ENCODE data around the gene CNIH3.

DNA sequence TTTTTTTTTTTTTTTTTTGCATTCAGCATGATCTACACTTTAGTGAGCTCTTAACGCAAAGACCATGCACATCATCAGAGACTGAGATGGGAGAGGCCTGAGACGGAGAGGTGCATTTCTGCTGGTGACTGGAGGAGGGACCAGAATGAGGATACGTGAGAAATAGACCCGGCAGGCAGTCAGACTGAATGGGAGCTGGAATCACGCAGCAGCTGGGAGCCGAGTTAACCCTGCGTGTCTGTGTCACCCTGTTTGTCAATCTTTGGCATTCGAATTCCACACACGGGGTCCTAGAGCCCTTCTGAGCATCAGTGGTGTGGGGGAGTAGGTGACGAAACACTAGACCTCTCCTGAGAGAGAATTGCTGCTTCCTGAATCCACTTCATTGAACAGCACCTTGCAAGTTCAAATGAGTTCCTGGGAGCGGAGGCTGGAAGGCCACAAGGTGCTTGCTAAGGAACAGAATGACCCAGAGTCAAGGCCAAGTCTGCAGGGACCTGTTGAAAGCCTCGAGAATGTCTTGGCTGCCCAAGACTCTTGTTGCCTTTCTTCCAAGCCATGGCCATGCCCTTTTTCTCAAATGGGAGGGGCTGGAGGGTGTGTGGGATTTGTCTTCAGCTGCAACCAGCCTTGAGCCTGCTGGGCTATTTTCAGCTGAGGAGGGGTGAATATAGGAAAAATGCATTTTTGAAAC lies 123.3 kb downstream of the CNIH3 start:
- TF ChIP-seq POLR2AphosphoS5 (IDR thresholded peaks at IDR 0.05; ENCODE audit: insufficient read depth, low read depth, low read length), result no peak
- TF ChIP-seq, protein P1, sequence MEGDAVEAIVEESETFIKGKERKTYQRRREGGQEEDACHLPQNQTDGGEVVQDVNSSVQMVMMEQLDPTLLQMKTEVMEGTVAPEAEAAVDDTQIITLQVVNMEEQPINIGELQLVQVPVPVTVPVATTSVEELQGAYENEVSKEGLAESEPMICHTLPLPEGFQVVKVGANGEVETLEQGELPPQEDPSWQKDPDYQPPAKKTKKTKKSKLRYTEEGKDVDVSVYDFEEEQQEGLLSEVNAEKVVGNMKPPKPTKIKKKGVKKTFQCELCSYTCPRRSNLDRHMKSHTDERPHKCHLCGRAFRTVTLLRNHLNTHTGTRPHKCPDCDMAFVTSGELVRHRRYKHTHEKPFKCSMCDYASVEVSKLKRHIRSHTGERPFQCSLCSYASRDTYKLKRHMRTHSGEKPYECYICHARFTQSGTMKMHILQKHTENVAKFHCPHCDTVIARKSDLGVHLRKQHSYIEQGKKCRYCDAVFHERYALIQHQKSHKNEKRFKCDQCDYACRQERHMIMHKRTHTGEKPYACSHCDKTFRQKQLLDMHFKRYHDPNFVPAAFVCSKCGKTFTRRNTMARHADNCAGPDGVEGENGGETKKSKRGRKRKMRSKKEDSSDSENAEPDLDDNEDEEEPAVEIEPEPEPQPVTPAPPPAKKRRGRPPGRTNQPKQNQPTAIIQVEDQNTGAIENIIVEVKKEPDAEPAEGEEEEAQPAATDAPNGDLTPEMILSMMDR (IDR thresholded peaks at IDR 0.05; ENCODE audit: extremely low read depth in 1 of 2, insufficient read depth in 1 of 2, low read depth in 1 of 2, low read length in 2 of 2), result no peak
- TF ChIP-seq POLR2A (IDR thresholded peaks at IDR 0.05; ENCODE audit: low read depth, low read length), result no peak
- TF ChIP-seq EZH2 (IDR thresholded peaks at IDR 0.05; ENCODE audit: borderline replicate concordance, low read depth, low read length, severe bottlenecking), result no peak

Measured in endothelial cell of umbilical vein (primary cell).